M059J (cell line): ENCODE results near the gene BNIP3. TPM values are rescaled to one million over a fixed set of nuclear protein-coding genes. Genes with fewer than 3 reads are reported as not detected.

Experiments used
- DNase-seq: peaks from one replicate; pipeline ENCODE4 v3.0.0-alpha.2; 2012; ENCODE audit warnings: low read depth
- total RNA-seq: library from RNA; depleted of rRNA; stranded (reverse); fragments of >200 nt; shearing (Covaris generic); gene quantifications from 2 replicates; pipeline ENCODE4 v1.2.3, GENCODE V29; 2014

The BNIP3 gene
- total RNA-seq, 1 experiment from 2014 or later, result 618 TPM

GRCh38 chr10:131978851-131979250, 2.9 kb downstream of the BNIP3 start:
- no peak for DNase-seq

GRCh38 chr10:131978366-131978765, 3.4 kb downstream of the BNIP3 start:
- no peak for DNase-seq

GRCh38 chr10:131977323-131978096, 4.2 kb downstream of the BNIP3 start:
- DNase-seq, result no peak

- no peak for DNase-seq
Observed at GRCh38 chr10:131975796-131976195, 5.9 kb downstream of the BNIP3 start.

- no peak for DNase-seq
Observed at GRCh38 chr10:131975003-131975402, 6.7 kb downstream of the BNIP3 start.

- DNase-seq, result no peak
Observed at GRCh38 chr10:131974034-131974817, 7.5 kb downstream of the BNIP3 start.

- DNase-seq, result no peak
Observed at GRCh38 chr10:131973160-131973951, 8.4 kb downstream of the BNIP3 start.

- no peak for DNase-seq
Observed at GRCh38 chr10:131972474-131973071, 9.2 kb downstream of the BNIP3 start.

- DNase-seq, result no peak
Observed at GRCh38 chr10:131971591-131971990, 10.1 kb downstream of the BNIP3 start.

GRCh38 chr10:131970946-131971345, 10.8 kb downstream of the BNIP3 start:
- DNase-seq, result no peak

GRCh38 chr10:131968949-131969348, 12.8 kb downstream of the BNIP3 start:
- no peak for DNase-seq

GRCh38 chr10:131964298-131964697, 17.4 kb downstream of the BNIP3 start:
- peak; percentile 31 for DNase-seq

- DNase-seq, result no peak
Observed at GRCh38 chr10:131963811-131964210, 17.9 kb downstream of the BNIP3 start.

- DNase-seq, result no peak
Observed at GRCh38 chr10:131963350-131963749, 18.4 kb downstream of the BNIP3 start.

GRCh38 chr10:131961777-131962662, 19.7 kb downstream of the BNIP3 start:
- DNase-seq, result peak; percentile 78

- DNase-seq, result no peak
Observed at GRCh38 chr10:131961047-131961776, 20.5 kb downstream of the BNIP3 start.

- no peak for DNase-seq
Observed at GRCh38 chr10:131960631-131961046, 21.1 kb downstream of the BNIP3 start.

- DNase-seq, result no peak
Observed at GRCh38 chr10:131959841-131960240, 21.9 kb downstream of the BNIP3 start.

- no peak for DNase-seq
Observed at GRCh38 chr10:131955591-131956340, 26.0 kb downstream of the BNIP3 start.
